ENCODE data around the gene PKDREJ.

GRCh38 chr22:46250783-46251125, 12.4 kb downstream of the PKDREJ start:
- no peak for TF ChIP-seq CTCF (IDR thresholded peaks at IDR 0.05 in 4 of 5, conservative IDR thresholded peaks at IDR 0.05 in 1 of 5)
- no peak for TF ChIP-seq POLR2A (IDR thresholded peaks at IDR 0.05)
